Muscle of leg (tissue), 16 donors: ENCODE results near the gene EN2. TPM values are rescaled to one million over a fixed set of nuclear protein-coding genes. Genes with fewer than 3 reads are reported as not detected.

Experiments used
- DNase-seq: peaks from one replicate; pipeline ENCODE4 v3.0.0; 2013
- H3K27ac ChIP-seq: one replicate; pipeline ENCODE4 v1.5.1; 2013; ENCODE audit warnings: mild to moderate bottlenecking, low read length, control low read depth
- H3K27me3 ChIP-seq: one replicate; pipeline ENCODE4 v1.6.1; 2013; ENCODE audit warnings: low read length; ENCODE audit not compliant: control insufficient read depth, insufficient read depth
- H3K36me3 ChIP-seq: one replicate; pipeline ENCODE4 v1.6.1; 2013; ENCODE audit warnings: low read length; ENCODE audit not compliant: control insufficient read depth, insufficient read depth
- H3K4me1 ChIP-seq: one replicate; pipeline ENCODE4 v1.6.1; 2013; ENCODE audit warnings: low read length; ENCODE audit not compliant: control insufficient read depth, insufficient read depth
- H3K4me3 ChIP-seq: one replicate; pipeline ENCODE4 v1.5.1; 2013; ENCODE audit warnings: low read length, control low read depth
- H3K9me3 ChIP-seq: replicated peaks from 2 replicates; pipeline ENCODE4 v1.6.1; 2013; ENCODE audit warnings: low read depth, low read length; ENCODE audit not compliant: control insufficient read depth
- WGBS: methylation state at CpG from one replicate; pipeline ENCODE4 v1.1.5; 2013; ENCODE audit warnings: missing lambda C conversion rate; ENCODE audit not compliant: insufficient coverage; 5-methylcytosine and 5-hydroxymethylcytosine counted together
- long read RNA-seq, 11 donors: transcript quantifications; one replicate each; lab custom pipeline, GENCODE V29; 2026
- polyA plus RNA-seq, 8 donors: library from polyadenylated mRNA; unstranded; fragments of 120-200 nt; gene quantifications; one replicate each; pipeline versions ENCODE4 v1.2.1 to v1.2.3, GENCODE V29; 2013; ENCODE audit warnings: inconsistent platforms in 1 of 8, low replicate concordance in 1 of 8; ENCODE audit not compliant: insufficient read length in 8 of 8, insufficient read depth in 1 of 8
- total RNA-seq: library from RNA; stranded (reverse); fragments of 120-200 nt; gene quantifications from one replicate; pipeline ENCODE4 v1.2.4, GENCODE V29; 2013

EN2 gene
- total RNA-seq, result 0.09 TPM
- polyA plus RNA-seq, result 1 to 10 TPM in 1 of 8 donors, under 1 TPM in 7; 0.50 to 1.2 (median 0.80) TPM
- long read RNA-seq, donor 1, partial matches to known transcripts, result 0 of 1 reads
- long read RNA-seq, donor 1, other reads (novel, unspliced or antisense), result 0 of 1 reads
- long read RNA-seq, donor 2, result 0 reads
- long read RNA-seq, donor 3, partial matches to known transcripts, result 0 of 1 reads
- long read RNA-seq, donor 3, other reads (novel, unspliced or antisense), result 0 of 1 reads
- long read RNA-seq, donor 4, result 0 reads
- long read RNA-seq, donor 5, partial matches to known transcripts, result 0 of 1 reads
- long read RNA-seq, donor 5, other reads (novel, unspliced or antisense), result 0 of 1 reads
- long read RNA-seq, donor 6, result 0 reads
- long read RNA-seq, donor 7, result 0 reads
- long read RNA-seq, donor 8, result 0 reads
- long read RNA-seq, donor 9, partial matches to known transcripts, result 0 of 1 reads
- long read RNA-seq, donor 9, other reads (novel, unspliced or antisense), result 0 of 1 reads
- long read RNA-seq, donor 10, result 0 reads
- long read RNA-seq, donor 11, result 0 reads

- Histone ChIP-seq H3K4me1 (peaks cover 44% of the 10 kb centered on the region), H3K36me3 (no peaks in the 10 kb centered on the region), H3K9me3 (no peaks in the 10 kb centered on the region), H3K27ac (no peak within 1 kb of the TSS), H3K27me3 (peaks cover 91% of the 10 kb centered on the region), H3K4me3 (peak within 1 kb of the TSS; percentile 53)
- WGBS, result 1% methylated on average over 97 of the region's 105 CpGs
- no peak for DNase-seq
Observed at GRCh38 chr7:155458111-155458877, at the start of gene EN2. EN2 (plus strand) TSS chr7:155458129; CDS start chr7:155458378, 249 bp downstream.

GRCh38 chr7:155408651-155409586 is 49.0 kb upstream of the EN2 start:
- Histone ChIP-seq H3K27ac (no peak overlapping the region), H3K4me3 (no peak overlapping the region), H3K36me3 (no peaks in the 10 kb centered on the region), H3K4me1 (peaks cover 4% of the 10 kb centered on the region), H3K27me3 (peaks cover 74% of the 10 kb centered on the region), H3K9me3 (no peaks in the 10 kb centered on the region)
- DNase-seq, result no peak
- 28% methylated on average over 22 of the region's 38 CpGs for WGBS

GRCh38 chr7:155409980-155410379 is 47.9 kb upstream of the EN2 start:
- H3K36me3 ChIP-seq, result no peaks in the 10 kb centered on the region
- 67% methylated on average over 12 of the region's 15 CpGs for WGBS
- H3K27ac ChIP-seq, result no peak overlapping the region
- no peak overlapping the region for H3K4me3 ChIP-seq
- H3K9me3 ChIP-seq, result no peaks in the 10 kb centered on the region
- peaks cover 63% of the 10 kb centered on the region for H3K27me3 ChIP-seq
- DNase-seq, result no peak
- H3K4me1 ChIP-seq, result peaks cover 4% of the 10 kb centered on the region

GRCh38 chr7:155410431-155410830 is 47.5 kb upstream of the EN2 start:
- H3K36me3 ChIP-seq, result no peaks in the 10 kb centered on the region
- DNase-seq, result no peak
- no peak overlapping the region for H3K4me3 ChIP-seq
- 32% methylated on average over 6 of the region's 6 CpGs for WGBS
- peaks cover 4% of the 10 kb centered on the region for H3K4me1 ChIP-seq
- H3K27ac ChIP-seq, result no peak overlapping the region
- H3K27me3 ChIP-seq, result peaks cover 59% of the 10 kb centered on the region
- no peaks in the 10 kb centered on the region for H3K9me3 ChIP-seq

GRCh38 chr7:155411718-155412415 is 46.1 kb upstream of the EN2 start:
- no peak overlapping the region for H3K4me3 ChIP-seq
- H3K36me3 ChIP-seq, result no peaks in the 10 kb centered on the region
- H3K27ac ChIP-seq, result no peak overlapping the region
- no peaks in the 10 kb centered on the region for H3K9me3 ChIP-seq
- no peak for DNase-seq
- 83% methylated on average over 12 of the region's 17 CpGs for WGBS
- H3K27me3 ChIP-seq, result peaks cover 52% of the 10 kb centered on the region
- no peaks in the 10 kb centered on the region for H3K4me1 ChIP-seq

GRCh38 chr7:155412416-155413253 is 45.3 kb upstream of the EN2 start:
- H3K4me3 ChIP-seq, result no peak overlapping the region
- no peak overlapping the region for H3K27ac ChIP-seq
- DNase-seq, result peak; percentile 34
- no peaks in the 10 kb centered on the region for H3K36me3 ChIP-seq
- H3K9me3 ChIP-seq, result no peaks in the 10 kb centered on the region
- WGBS, result 39% methylated on average over 24 of the region's 25 CpGs
- H3K4me1 ChIP-seq, result no peaks in the 10 kb centered on the region
- peaks cover 57% of the 10 kb centered on the region for H3K27me3 ChIP-seq

- no peak overlapping the region for H3K27ac ChIP-seq
- no peaks in the 10 kb centered on the region for H3K4me1 ChIP-seq
- 83% methylated on average over 14 of the region's 24 CpGs for WGBS
- H3K27me3 ChIP-seq, result peaks cover 63% of the 10 kb centered on the region
- DNase-seq, result no peak
- no peak overlapping the region for H3K4me3 ChIP-seq
- H3K9me3 ChIP-seq, result no peaks in the 10 kb centered on the region
- H3K36me3 ChIP-seq, result no peaks in the 10 kb centered on the region
Observed at GRCh38 chr7:155414547-155415492, 43.1 kb upstream of the EN2 start.
